Measurements from ENCODE around the gene SRSF1. TPM values are rescaled to one million over a fixed set of nuclear protein-coding genes. Genes with fewer than 3 reads are reported as not detected.
A peak's percentile ranks its signal among the peaks of the same experiment; 100 is the strongest.

Gene SRSF1
- total RNA-seq, 1 donor from 2014 or later: 92.4 TPM

GRCh38 chr17:57985675-57985974, 21.4 kb downstream of the SRSF1 start:
- H3K27ac ChIP-seq (replicated peaks): peak overlapping the region; percentile 99
- no peak for DNase-seq
- no peaks in the 10 kb centered on the region for H3K27me3 ChIP-seq (ENCODE audit: low read depth)
- TF ChIP-seq CTCF (IDR thresholded peaks at IDR 0.05; ENCODE audit: borderline replicate concordance): no peak
- H3K9me3 ChIP-seq (replicated peaks): no peaks in the 10 kb centered on the region
- peak overlapping the region; percentile 89 for H3K4me3 ChIP-seq
- H3K36me3 ChIP-seq: peaks cover 23% of the 10 kb centered on the region
- peaks cover 95% of the 10 kb centered on the region for H3K4me1 ChIP-seq
- intact Hi-C loops (cut with micrococcal nuclease): no loop called here

GRCh38 chr17:57984936-57985674, 21.9 kb downstream of the SRSF1 start:
- Histone ChIP-seq H3K27me3 (ENCODE audit: low read depth) (no peaks in the 10 kb centered on the region), H3K27ac (replicated peaks) (peak overlapping the region; percentile 99), H3K36me3 (peaks cover 28% of the 10 kb centered on the region), H3K9me3 (replicated peaks) (no peaks in the 10 kb centered on the region), H3K4me1 (peaks cover 95% of the 10 kb centered on the region), H3K4me3 (peak overlapping the region; percentile 89)
- DNase-seq: no peak
- no peak for TF ChIP-seq CTCF (IDR thresholded peaks at IDR 0.05; ENCODE audit: borderline replicate concordance)
- intact Hi-C loops (cut with micrococcal nuclease): no loop called here

GRCh38 chr17:57984261-57984890, 22.7 kb downstream of the SRSF1 start:
- H3K27ac ChIP-seq (replicated peaks): peak overlapping the region; percentile 99
- no peak for DNase-seq
- intact Hi-C loops (cut with micrococcal nuclease): no loop called here

GRCh38 chr17:57983446-57983845, 23.6 kb downstream of the SRSF1 start:
- intact Hi-C loops (cut with micrococcal nuclease): no loop called here

More at GRCh38 chr17:57984261-57984890, 22.7 kb downstream of the SRSF1 start:
- H3K36me3 ChIP-seq: peaks cover 35% of the 10 kb centered on the region
- H3K4me3 ChIP-seq: peak overlapping the region; percentile 89
- H3K9me3 ChIP-seq (replicated peaks): no peaks in the 10 kb centered on the region
- H3K4me1 ChIP-seq: peaks cover 89% of the 10 kb centered on the region
- TF ChIP-seq CTCF (IDR thresholded peaks at IDR 0.05; ENCODE audit: borderline replicate concordance): no peak
- H3K27me3 ChIP-seq (ENCODE audit: low read depth): no peaks in the 10 kb centered on the region

More at GRCh38 chr17:57983446-57983845, 23.6 kb downstream of the SRSF1 start:
- Histone ChIP-seq H3K27ac (replicated peaks) (peak overlapping the region; percentile 28), H3K4me1 (peaks cover 81% of the 10 kb centered on the region), H3K9me3 (replicated peaks) (no peaks in the 10 kb centered on the region), H3K27me3 (ENCODE audit: low read depth) (no peaks in the 10 kb centered on the region), H3K4me3 (peak overlapping the region; percentile 34), H3K36me3 (peaks cover 45% of the 10 kb centered on the region)
- DNase-seq: no peak
- TF ChIP-seq CTCF (IDR thresholded peaks at IDR 0.05; ENCODE audit: borderline replicate concordance): no peak

Data from left ventricle myocardium inferior (tissue), 1 donor.